Loucy (cell line): Measurements from ENCODE around the gene RAD51B.

Experiments
- H2AFZ ChIP-seq: fragments of 200-600 bp; sonication (generic); 2 replicates; pipeline ENCODE4 v1.6.0; 2016; ENCODE audit warnings: antibody characterized with exemption, mild to moderate bottlenecking, low read length, moderate library complexity
- H3F3A ChIP-seq: fragments of 200-600 bp; 2 replicates; pipeline ENCODE4 v1.6.0; 2016; ENCODE audit warnings: antibody characterized with exemption, low read depth, mild to moderate bottlenecking
- H3K27me3 ChIP-seq: fragments of 200-600 bp; sonication (generic); 2 replicates; pipeline ENCODE4 v1.6.1; 2014; ENCODE audit warnings: low read length, mild to moderate bottlenecking; ENCODE audit not compliant: insufficient read depth, poor library complexity, severe bottlenecking
- H3K36me3 ChIP-seq: fragments of 200-600 bp; sonication (generic); 2 replicates; pipeline ENCODE4 v1.6.1; 2016; ENCODE audit warnings: low read length; ENCODE audit not compliant: insufficient read depth
- H3K4me1 ChIP-seq: fragments of 200-600 bp; sonication (generic); 2 replicates; pipeline ENCODE4 v1.5.1; 2014; ENCODE audit warnings: low read length, mild to moderate bottlenecking; ENCODE audit not compliant: insufficient read depth, poor library complexity, severe bottlenecking
- H3K4me2 ChIP-seq: fragments of 200-600 bp; sonication (generic); 2 replicates; pipeline ENCODE4 v1.6.0; 2014; ENCODE audit warnings: antibody characterized with exemption, low read length, low read depth, mild to moderate bottlenecking; ENCODE audit not compliant: poor library complexity, severe bottlenecking
- H3K4me3 ChIP-seq: fragments of 200-600 bp; sonication (generic); 2 replicates; pipeline ENCODE4 v1.5.1; 2014; ENCODE audit warnings: low read length, mild to moderate bottlenecking, mixed read lengths; ENCODE audit not compliant: poor library complexity, severe bottlenecking
- H3K79me2 ChIP-seq: fragments of 200-600 bp; sonication (generic); 2 replicates; pipeline ENCODE4 v1.6.1; 2014; ENCODE audit warnings: low read length; ENCODE audit not compliant: insufficient read depth
- H3K9ac ChIP-seq: fragments of 200-600 bp; sonication (generic); 2 replicates; pipeline ENCODE4 v1.6.0; 2014; ENCODE audit warnings: mild to moderate bottlenecking, low read depth, low read length, moderate library complexity; ENCODE audit not compliant: poor library complexity, severe bottlenecking
- H3K9me2 ChIP-seq: fragments of 200-600 bp; sonication (generic); replicated peaks from 2 replicates; pipeline ENCODE4 v1.6.1; 2016; ENCODE audit warnings: low read depth, low read length, mixed read lengths
- H3K9me3 ChIP-seq: fragments of 200-600 bp; sonication (generic); 2 replicates; pipeline ENCODE4 v1.6.1; 2014; ENCODE audit warnings: mild to moderate bottlenecking, antibody characterized with exemption, low read length, low read depth; ENCODE audit not compliant: insufficient read depth
- H4K20me1 ChIP-seq: fragments of 200-600 bp; sonication (generic); 2 replicates; pipeline ENCODE4 v1.6.0; 2014; ENCODE audit warnings: antibody characterized with exemption, low read length, mild to moderate bottlenecking; ENCODE audit not compliant: insufficient read depth, poor library complexity, severe bottlenecking
- CTCF ChIP-seq: fragments of 200-600 bp; sonication (generic); conservative IDR thresholded peaks from 2 replicates; pipeline ENCODE4 v1.5.1; 2014; ENCODE audit warnings: mild to moderate bottlenecking, antibody characterized with exemption, low read length
- EZH2phosphoT487 ChIP-seq: fragments of 200-600 bp; IDR thresholded peaks from 2 replicates; pipeline ENCODE4 v1.6.1; 2018; ENCODE audit warnings: antibody characterized with exemption, mild to moderate bottlenecking, moderate library complexity, borderline replicate concordance

Gene RAD51B

GRCh38 chr14:68598621-68599447 is 779.3 kb downstream of the RAD51B start:
- Histone ChIP-seq H3K27me3 (no peaks in the 10 kb centered on the region), H3K4me1 (peaks cover 22% of the 10 kb centered on the region), H3K9ac (no peak overlapping the region), H3F3A (0 out of 2 replicates have a peak, but pooled peaks cover 3% of the 10 kb centered on the region), H3K9me3 (no peaks in the 10 kb centered on the region), H3K4me3 (no peak overlapping the region), H2AFZ (no peak overlapping the region), H3K4me2 (no peak overlapping the region), H4K20me1 (no peaks in the 10 kb centered on the region), H3K9me2 (no peaks in the 10 kb centered on the region), H3K36me3 (no peaks in the 10 kb centered on the region), H3K79me2 (no peaks in the 10 kb centered on the region)
- TF ChIP-seq EZH2phosphoT487 = no peak
- TF ChIP-seq CTCF = no peak

DNA sequence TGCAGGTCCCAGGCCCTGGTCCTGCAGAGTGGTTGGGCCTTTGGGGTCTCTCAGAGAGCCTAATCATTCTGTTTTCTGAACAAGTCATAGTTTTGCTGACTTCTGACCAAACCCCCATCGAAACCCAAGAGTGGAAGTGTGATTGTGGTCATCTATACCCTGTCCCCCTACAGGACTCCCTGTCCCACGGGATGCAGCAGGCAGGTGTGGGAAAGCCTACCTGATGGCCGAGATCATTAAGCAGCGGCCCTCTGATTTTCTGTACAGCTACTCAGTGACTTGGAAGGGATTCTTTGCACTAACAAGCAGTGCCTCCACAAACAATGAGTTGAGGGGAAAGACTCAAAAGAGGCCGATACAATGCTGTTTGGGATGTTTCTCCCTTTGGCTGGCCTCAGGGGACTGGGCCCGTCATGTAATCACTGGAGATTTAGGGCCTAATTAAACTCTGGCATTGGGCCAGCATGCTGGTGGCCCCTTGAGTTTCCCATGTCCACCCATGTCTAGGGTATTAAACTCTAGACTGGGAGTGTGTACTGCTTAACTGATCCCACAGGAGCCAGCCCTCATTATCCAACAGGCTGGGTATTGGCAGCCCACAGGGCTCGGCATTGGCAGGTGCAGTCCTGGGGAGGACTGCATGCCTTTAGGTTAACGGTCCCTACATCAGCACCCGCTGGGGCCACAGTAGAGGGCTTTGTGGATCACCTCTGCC is 780.5 kb downstream of the RAD51B start:
- H3K4me1 ChIP-seq = peaks cover 10% of the 10 kb centered on the region
- H3K9ac ChIP-seq = no peak overlapping the region
- H3K79me2 ChIP-seq = no peaks in the 10 kb centered on the region
- no peaks in the 10 kb centered on the region for H4K20me1 ChIP-seq
- no peak overlapping the region for H2AFZ ChIP-seq
- H3K4me2 ChIP-seq = no peak overlapping the region
- H3K4me3 ChIP-seq = no peak overlapping the region
- H3F3A ChIP-seq = no peaks in the 10 kb centered on the region
- no peaks in the 10 kb centered on the region for H3K27me3 ChIP-seq
- H3K9me3 ChIP-seq = no peaks in the 10 kb centered on the region
- no peak for TF ChIP-seq EZH2phosphoT487
- no peak for TF ChIP-seq CTCF
- no peaks in the 10 kb centered on the region for H3K36me3 ChIP-seq
- no peaks in the 10 kb centered on the region for H3K9me2 ChIP-seq

- no peak overlapping the region for H3K9ac ChIP-seq
- TF ChIP-seq EZH2phosphoT487 (no peak), CTCF (no peak)
Observed at GRCh38 chr14:68602507-68602906, 782.9 kb downstream of the RAD51B start.

More at GRCh38 chr14:68602507-68602906, 782.9 kb downstream of the RAD51B start:
- no peaks in the 10 kb centered on the region for H3K9me3 ChIP-seq
- peaks cover 6% of the 10 kb centered on the region for H3K4me1 ChIP-seq
- H3K36me3 ChIP-seq = no peaks in the 10 kb centered on the region
- no peaks in the 10 kb centered on the region for H3K79me2 ChIP-seq
- H3K4me2 ChIP-seq = no peak overlapping the region
- H2AFZ ChIP-seq = no peak overlapping the region
- H3F3A ChIP-seq = no peaks in the 10 kb centered on the region
- no peak overlapping the region for H3K4me3 ChIP-seq
- no peaks in the 10 kb centered on the region for H3K9me2 ChIP-seq
- no peaks in the 10 kb centered on the region for H3K27me3 ChIP-seq
- no peaks in the 10 kb centered on the region for H4K20me1 ChIP-seq
